HG02588 (cell line): ENCODE data around the gene SCAMP3.
"Not testable (repeated sequence)": the region's sequence is repeated elsewhere in the genome, so short reads cannot be mapped to it uniquely, and the experiment has no call there.

Experiments used
- ATAC-seq: cut with Tn5 transposase; IDR thresholded peaks from one replicate; pipeline ENCODE4 v1.9.1; 2021; ENCODE audit warnings: mild to moderate bottlenecking, moderate library complexity; ENCODE audit not compliant: unreplicated experiment

SCAMP3 gene

DNA sequence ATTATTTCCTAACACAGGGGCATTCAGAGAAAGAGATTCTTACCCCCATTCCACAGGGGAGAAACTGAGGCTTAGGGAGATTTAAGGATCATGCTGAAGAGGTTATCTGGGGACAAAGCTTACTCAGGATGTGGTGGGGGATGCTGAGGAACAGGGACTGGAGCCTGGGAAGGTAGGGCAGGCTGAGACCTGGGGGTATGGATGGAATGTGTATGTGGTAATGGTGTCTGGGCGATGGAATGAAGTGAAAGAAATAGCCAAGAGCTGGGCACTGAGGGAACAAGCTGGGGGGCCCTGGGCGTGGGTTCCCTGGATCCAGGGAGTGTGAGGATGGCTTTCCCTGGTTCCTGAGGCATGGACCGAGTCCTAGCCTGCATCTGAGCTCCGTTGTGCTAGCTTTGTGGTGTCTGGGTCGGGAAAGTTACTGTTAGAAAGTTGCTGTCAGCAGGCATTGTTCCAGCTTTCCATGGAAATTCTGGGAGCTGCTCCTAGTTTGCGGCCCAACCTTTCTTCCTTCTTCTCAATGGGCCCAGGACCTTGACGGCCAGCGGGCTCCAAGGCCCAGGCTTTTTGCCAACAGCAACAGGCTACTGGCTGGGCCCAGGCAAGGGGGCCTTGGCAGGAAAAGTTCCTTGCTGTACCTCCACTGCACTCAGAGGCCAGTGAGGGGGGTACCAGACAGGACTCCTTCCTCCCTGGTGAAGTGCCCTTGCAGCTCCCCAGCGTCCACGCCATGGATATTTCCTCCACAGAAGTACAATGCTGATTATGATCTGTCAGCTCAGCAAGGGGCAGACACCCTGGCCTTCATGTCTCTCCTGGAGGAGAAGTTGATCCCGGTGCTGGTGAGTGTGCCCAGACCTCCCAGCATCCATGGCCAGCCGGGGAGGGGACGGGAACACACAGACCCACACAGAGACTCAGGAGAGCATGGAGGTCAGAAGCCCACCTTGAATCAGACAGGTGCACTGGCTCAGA lies 29.9 kb downstream of the SCAMP3 start:
- not testable (repeated sequence) for ATAC-seq

GRCh38 chr1:155231302-155231701 lies 30.9 kb downstream of the SCAMP3 start:
- ATAC-seq, result not testable (repeated sequence)

- no peak for ATAC-seq
Observed at GRCh38 chr1:155228096-155228427, 34.1 kb downstream of the SCAMP3 start.

DNA sequence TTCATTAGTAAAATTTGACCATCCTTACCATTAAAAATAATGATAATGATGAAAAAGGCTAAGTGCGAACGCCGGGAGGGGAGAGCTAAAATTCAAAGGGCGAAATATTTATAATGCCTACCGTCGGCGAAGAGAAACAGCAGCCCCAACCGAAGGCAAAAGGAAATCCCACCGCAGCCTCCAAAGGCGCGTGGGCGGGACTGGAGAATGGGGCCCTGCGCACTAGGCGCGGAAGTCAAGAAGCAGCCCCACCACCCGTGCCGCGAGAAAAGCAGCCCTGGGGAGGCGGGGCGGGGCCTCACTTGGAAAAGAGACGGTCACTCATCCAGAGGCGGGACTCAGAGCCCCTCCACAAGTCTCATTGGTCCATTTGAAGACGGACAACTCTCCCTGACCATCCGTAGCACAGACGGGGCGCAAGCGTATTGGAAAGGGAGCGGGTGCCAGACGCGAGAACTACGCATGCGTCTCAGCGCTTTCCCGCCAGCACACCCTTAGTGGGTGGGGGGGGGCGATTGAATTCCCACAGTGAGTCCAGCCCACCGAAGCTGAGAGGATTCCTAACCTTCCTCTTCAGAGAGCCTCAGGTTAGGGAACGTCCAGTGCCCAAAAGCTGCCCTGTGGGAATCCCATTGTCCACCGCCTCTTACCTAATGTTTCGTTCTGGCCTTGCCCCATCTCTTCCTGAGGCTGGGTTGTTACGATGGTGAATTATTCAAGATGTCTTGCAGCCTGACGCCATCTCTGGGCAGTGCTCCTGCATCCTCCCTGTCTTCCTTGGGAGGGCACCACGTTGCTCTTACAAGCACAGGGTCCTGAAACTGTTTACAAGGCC lies 34.7 kb downstream of the SCAMP3 start:
- ATAC-seq, result peak; percentile 90

DNA sequence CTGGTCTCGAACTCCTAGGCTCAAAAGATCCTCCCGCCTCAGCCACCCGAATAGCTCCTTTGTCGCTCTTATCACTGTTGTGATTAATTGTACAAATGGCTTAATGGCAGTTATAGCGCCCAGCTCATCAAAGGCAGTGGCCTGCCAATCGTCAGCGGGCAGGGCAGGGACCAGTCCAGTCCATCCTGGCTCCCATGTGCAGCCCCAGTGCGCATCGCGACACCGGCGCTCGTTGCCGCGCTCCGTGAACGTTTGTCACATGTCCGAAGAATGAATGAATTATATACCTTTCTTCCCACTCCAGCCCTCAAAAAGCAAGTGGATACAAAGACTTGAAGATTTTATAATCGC lies 35.3 kb downstream of the SCAMP3 start:
- no peak for ATAC-seq

DNA sequence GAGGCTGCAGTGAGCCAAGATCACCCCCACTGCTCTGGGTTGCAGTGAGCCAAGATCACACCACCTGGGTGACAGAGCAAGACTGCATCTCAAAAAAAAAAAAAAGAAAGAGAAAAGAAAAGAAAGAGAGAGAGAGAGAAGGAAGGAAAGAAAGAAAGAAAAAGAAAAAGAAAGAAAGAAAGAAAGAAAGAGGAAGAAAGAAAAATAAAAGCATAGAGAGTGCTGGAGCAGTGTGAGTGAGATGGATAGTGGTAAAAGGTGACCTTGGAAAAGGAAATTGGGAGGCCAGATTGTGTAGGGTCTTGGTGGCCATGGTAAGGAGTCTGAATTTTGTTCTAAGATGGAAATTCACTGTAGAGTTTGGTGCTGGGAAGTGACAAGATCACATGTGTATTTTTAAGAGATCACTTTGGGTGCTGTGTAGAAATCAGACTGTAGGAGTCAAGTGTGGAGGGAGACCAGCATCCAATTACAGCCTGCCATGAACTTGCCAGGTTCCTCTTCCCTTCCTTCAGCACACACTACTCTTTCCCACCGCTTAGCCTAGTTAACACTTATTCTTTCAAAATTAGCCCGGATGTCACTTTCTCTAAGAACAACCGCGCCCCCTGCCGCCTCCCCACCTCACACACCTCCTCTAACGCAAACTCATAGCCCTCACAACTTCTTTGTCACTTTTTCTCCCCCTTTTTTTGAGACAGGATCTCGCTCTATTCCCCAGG lies 35.8 kb downstream of the SCAMP3 start:
- no peak for ATAC-seq

GRCh38 chr1:155225404-155225759 lies 36.8 kb downstream of the SCAMP3 start:
- ATAC-seq, result not testable (repeated sequence)

GRCh38 chr1:155223047-155223446 lies 39.1 kb downstream of the SCAMP3 start:
- ATAC-seq, result no peak

DNA sequence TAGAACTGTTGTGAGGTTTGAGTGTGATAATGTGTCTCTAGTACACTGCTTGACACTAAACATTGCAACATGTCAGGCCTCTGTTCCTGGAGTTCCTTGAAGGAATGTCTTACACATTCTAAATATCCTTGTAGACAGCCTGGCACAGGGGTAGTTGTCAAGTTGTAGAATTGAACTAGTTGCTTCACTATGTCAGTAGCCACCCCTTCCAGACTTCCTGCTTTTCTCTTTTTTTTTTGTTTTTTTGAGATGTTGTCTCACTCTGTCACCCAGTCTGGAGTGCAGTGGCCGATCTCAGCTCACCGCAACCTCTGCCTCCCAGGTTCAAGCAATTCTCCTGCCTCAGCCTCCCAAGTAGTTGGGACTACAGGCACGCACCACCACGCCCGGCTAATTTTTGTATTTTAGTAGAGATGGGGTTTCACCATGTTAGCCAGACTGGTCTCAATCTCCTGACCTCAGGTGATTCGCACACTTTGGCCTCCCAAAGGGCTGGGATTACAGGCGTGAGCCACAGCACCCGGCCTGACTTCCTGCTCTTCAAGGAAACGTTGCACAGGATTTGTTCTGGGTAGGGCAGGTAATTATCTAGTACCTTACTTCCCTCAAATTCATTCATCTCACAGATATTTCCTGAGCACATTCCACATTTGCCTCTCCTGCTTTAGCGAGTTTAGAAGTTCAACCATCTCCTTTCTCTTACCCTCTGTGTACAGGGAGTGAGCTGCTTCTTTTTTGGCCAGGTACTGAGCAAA lies 41.8 kb downstream of the SCAMP3 start:
- not testable (repeated sequence) for ATAC-seq

DNA sequence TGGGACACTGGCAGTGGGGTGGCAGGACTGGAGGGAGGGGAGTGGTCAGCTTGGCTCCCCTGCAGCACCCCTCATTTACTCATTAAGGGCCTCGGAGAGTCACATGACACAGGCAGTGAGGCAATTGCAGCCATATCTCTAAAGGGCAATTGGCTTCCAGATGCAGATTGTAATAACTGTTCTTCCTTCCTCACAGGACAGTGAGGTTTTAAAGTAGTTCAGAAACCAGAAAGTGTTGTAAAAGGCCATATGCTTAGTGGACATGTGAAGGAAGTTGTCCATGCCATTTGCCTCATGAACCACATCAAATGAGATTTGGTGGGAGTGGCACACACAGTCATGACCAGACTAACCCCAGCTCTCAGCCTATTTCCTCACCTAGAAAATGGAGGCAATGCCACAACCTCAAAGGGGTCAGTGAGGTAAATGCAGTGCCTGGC lies 42.5 kb downstream of the SCAMP3 start:
- no peak for ATAC-seq

- ATAC-seq, result no peak
Observed at GRCh38 chr1:155218854-155219591, 43.1 kb downstream of the SCAMP3 start.

GRCh38 chr1:155214702-155215101 lies 47.5 kb downstream of the SCAMP3 start:
- ATAC-seq, result not testable (repeated sequence)

GRCh38 chr1:155212051-155212440 lies 50.1 kb downstream of the SCAMP3 start:
- not testable (repeated sequence) for ATAC-seq

DNA sequence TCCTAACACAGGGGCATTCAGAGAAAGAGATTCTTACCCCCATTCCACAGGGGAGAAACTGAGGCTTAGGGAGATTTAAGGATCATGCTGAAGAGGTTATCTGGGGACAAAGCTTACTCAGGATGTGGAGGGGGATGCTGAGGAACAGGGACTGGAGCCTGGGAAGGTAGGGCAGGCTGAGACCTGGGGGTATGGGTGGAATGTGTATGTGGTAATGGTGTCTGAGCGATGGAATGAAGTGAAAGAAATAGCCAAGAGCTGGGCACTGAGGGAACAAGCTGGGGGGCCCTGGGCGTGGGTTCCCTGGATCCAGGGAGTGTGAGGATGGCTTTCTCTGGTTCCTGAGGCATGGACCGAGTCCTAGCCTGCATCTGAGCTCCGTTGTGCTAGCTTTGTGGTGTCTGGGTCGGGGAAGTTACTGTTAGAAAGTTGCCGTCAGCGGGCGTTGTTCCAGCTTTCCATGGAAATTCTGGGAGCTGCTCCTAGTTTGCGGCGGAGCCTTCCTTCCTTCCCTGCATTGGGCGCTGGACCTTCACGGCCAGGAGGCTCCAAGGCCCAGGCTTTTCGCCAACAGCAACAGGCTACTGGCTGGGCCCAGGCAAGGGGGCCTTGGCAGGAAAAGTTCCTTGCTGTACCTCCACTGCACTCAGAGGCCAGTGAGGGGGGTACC lies 50.6 kb downstream of the SCAMP3 start:
- not testable (repeated sequence) for ATAC-seq

GRCh38 chr1:155210314-155211104 lies 51.7 kb downstream of the SCAMP3 start:
- no peak for ATAC-seq

GRCh38 chr1:155209312-155209721 lies 52.8 kb downstream of the SCAMP3 start:
- no peak for ATAC-seq

DNA sequence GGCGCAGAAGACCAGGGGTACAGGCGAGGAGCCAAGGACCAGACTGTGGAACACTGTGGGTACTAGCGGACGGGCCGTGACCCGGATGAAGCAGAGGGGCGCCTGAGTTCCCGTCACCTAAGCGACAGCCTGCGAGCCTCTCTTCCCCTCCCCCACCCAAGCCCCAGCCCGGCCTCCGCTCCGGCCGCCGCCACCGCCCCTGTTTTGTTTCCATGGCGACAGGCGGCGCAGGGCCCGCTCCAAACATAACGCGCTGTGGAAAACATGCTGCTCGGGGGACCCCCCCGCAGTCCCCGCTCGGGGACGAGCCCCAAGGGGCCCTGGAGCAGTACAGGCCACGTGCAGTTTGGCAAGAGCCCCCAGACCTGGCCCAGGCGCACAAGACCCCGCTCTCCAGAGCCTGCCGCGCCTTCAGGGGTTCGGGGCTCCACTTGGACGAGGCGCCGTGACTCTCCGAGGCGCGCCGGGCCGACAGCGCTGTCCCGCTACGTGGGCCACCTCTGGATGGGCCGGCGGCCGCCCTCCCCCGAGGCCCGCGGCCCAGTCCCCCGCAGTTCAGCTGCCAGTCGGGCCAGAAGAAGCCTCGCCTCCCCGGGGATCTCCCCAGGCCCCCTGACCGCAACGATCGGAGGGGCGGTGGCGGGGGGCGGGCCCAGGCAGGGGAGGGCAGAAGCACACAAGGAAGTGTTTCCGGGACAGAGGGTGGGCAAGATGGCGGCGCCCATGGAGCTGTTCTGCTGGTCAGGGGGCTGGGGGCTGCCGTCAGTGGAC lies 53.4 kb downstream of the SCAMP3 start, which contains the start of gene MTX1:
Gene MTX1, plus strand, starts transcription at position 155 of the 771 bp plus-strand sequence. Its CDS starts 110 bp downstream, at position 265.
- peak; percentile 77 for ATAC-seq
